H4 (cell line): ENCODE results near the gene PRKCE. TPM values are rescaled to one million over a fixed set of nuclear protein-coding genes. Genes with fewer than 3 reads are reported as not detected.

ENCODE experiments used
- DNase-seq: peaks from one replicate; pipeline ENCODE4 v3.0.0-alpha.2; 2015; ENCODE audit warnings: low spot score
- total RNA-seq: library from RNA; depleted of rRNA; stranded (reverse); fragments of >200 nt; shearing (Covaris generic); gene quantifications from 2 replicates; pipeline ENCODE4 v1.2.3, GENCODE V29; 2014

PRKCE gene
- total RNA-seq, 1 experiment from 2014 or later, result 22.4 TPM

GRCh38 chr2:46012618-46013240, 361.3 kb downstream of the PRKCE start:
- no peak for DNase-seq

GRCh38 chr2:46013726-46014125, 362.3 kb downstream of the PRKCE start:
- no peak for DNase-seq

- peak; percentile 20 for DNase-seq
Measured at GRCh38 chr2:46014911-46015654, 363.6 kb downstream of the PRKCE start.

- DNase-seq, result no peak
Measured at GRCh38 chr2:46015671-46016070, 364.2 kb downstream of the PRKCE start.

- DNase-seq, result no peak
Measured at GRCh38 chr2:46016091-46016490, 364.6 kb downstream of the PRKCE start.

- no peak for DNase-seq
Measured at GRCh38 chr2:46018773-46019591, 367.5 kb downstream of the PRKCE start.

- DNase-seq, result no peak
Measured at GRCh38 chr2:46020416-46020815, 368.9 kb downstream of the PRKCE start.

- no peak for DNase-seq
Measured at GRCh38 chr2:46023165-46023854, 371.8 kb downstream of the PRKCE start.

GRCh38 chr2:46024146-46024779, 372.8 kb downstream of the PRKCE start:
- no peak for DNase-seq

GRCh38 chr2:46025081-46025480, 373.6 kb downstream of the PRKCE start:
- no peak for DNase-seq

- DNase-seq, result no peak
Measured at GRCh38 chr2:46025676-46026075, 374.2 kb downstream of the PRKCE start.

GRCh38 chr2:46026431-46026830, 375.0 kb downstream of the PRKCE start:
- DNase-seq, result no peak

GRCh38 chr2:46029332-46029811, 377.9 kb downstream of the PRKCE start:
- DNase-seq, result peak; percentile 96

GRCh38 chr2:46030330-46030729, 378.9 kb downstream of the PRKCE start:
- no peak for DNase-seq

- no peak for DNase-seq
Measured at GRCh38 chr2:46032161-46032813, 380.8 kb downstream of the PRKCE start.

GRCh38 chr2:46032996-46033395, 381.5 kb downstream of the PRKCE start:
- DNase-seq, result no peak

- peak; percentile 28 for DNase-seq
Measured at GRCh38 chr2:46034535-46034934, 383.1 kb downstream of the PRKCE start.

GRCh38 chr2:46036929-46037328, 385.5 kb downstream of the PRKCE start:
- DNase-seq, result peak; percentile 95

GRCh38 chr2:46039543-46040303, 388.2 kb downstream of the PRKCE start:
- no peak for DNase-seq

- DNase-seq, result no peak
Measured at GRCh38 chr2:46040563-46041155, 389.2 kb downstream of the PRKCE start.
